Activated CD8-positive, alpha-beta memory T cell treated with anti-CD3 and anti-CD28 coated beads, Interleukin-2, amount 50 U/mL, for 1 hour (primary cell): Measurements from ENCODE around the gene ACTRT2.

Source experiments
- DNase-seq: peaks from one replicate; pipeline ENCODE4 v3.0.0-alpha.2; 2020; ENCODE audit errors: extremely low read depth

Gene ACTRT2

GRCh38 chr1:3068564-3069431 is 47.5 kb downstream of the ACTRT2 start, which contains the start of gene PRDM16:
Gene PRDM16 (plus strand): TSS chr1:3069203. CDS start chr1:3069260, 57 bp downstream.
- no peak for DNase-seq

- DNase-seq = no peak
Measured at GRCh38 chr1:3069491-3070308, 48.4 kb downstream of the ACTRT2 start.

- no peak for DNase-seq
Measured at GRCh38 chr1:3070309-3070643, 49.0 kb downstream of the ACTRT2 start.

- DNase-seq = no peak
Measured at GRCh38 chr1:3070644-3071564, 49.6 kb downstream of the ACTRT2 start.

GRCh38 chr1:3071565-3072390 is 50.5 kb downstream of the ACTRT2 start:
- DNase-seq = no peak
